Activated effector memory CD4-positive, alpha-beta T cell treated with Interleukin-2 at 50 U/mL for 16 hours (primary cell): ENCODE measurements around the gene PACSIN2.
"Not testable (repeated sequence)": the region's sequence is repeated elsewhere in the genome, so short reads cannot be mapped to it uniquely, and the experiment has no call there.

Experiments
- DNase-seq: peaks from one replicate; pipeline ENCODE4 v3.0.0-alpha.2; 2020

Gene PACSIN2, protein sequence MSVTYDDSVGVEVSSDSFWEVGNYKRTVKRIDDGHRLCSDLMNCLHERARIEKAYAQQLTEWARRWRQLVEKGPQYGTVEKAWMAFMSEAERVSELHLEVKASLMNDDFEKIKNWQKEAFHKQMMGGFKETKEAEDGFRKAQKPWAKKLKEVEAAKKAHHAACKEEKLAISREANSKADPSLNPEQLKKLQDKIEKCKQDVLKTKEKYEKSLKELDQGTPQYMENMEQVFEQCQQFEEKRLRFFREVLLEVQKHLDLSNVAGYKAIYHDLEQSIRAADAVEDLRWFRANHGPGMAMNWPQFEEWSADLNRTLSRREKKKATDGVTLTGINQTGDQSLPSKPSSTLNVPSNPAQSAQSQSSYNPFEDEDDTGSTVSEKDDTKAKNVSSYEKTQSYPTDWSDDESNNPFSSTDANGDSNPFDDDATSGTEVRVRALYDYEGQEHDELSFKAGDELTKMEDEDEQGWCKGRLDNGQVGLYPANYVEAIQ

DNA sequence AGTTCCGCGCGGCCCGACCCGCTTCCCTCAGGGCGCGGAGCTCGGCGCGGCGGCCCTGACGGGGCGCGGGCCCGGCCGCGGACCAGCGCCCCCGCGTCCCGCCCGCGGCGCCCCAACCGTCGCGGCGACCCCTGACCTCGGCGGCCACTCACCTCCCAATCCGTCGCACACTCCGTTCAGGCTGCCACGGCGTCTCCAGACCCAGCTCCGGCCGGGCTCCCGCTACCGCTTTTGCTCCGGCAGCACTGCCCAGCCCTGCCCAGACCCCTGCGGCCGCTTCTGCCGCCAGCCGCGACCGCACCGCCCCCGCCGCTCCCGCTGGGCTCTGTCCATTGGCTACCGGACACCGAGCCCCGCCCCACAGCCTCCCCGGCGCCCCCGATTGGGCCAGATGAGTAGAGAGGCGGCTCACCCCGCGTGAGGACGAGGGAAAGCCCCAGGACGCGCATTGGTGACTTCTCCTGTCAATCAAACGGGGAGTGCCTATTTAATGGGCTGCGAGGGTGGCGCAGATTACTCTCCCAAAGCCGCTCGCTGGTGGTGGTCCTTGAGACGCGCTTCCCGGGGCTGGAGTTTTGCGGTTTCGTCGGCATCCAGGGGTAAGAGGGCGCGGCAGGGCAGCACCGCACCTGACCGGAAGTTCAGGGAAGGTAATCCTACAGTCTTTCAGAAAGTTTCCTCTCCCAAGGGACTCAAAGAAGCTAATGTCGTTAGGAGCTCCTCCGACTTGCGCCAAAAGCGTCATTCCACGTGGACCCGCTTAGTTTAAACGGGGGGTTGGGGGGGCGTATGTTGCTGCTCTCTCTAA is at the start of gene PACSIN2:
Gene PACSIN2 (minus strand): TSS at position 281 of the 808 bp plus-strand sequence. CDS start 103,069 bp downstream, outside the sequence.
- DNase-seq: peak; percentile 98

DNA sequence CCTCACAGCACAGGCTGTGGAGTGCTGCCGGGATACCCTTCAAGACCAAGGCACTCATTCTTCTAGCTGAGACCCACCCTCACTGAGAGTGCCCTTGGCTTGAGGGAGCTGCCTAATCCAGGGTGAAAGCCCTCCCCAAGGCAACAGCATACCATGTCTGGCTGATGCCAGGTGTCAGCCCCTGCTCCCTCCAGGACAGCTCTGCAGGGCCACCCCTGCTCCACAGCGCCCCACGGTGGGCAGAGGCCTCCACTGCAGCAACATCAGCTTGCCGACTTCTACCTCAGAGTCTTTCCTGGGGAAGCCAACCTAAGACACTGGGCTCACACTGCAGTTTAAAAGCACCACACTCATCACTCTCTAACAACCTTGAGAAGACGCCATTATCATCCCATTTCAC is 45.2 kb upstream of the PACSIN2 start:
- DNase-seq: no peak

- DNase-seq: no peak
These were observed 42.7 kb upstream of the PACSIN2 start for GRCh38 chr22:43057641-43058040.

DNA sequence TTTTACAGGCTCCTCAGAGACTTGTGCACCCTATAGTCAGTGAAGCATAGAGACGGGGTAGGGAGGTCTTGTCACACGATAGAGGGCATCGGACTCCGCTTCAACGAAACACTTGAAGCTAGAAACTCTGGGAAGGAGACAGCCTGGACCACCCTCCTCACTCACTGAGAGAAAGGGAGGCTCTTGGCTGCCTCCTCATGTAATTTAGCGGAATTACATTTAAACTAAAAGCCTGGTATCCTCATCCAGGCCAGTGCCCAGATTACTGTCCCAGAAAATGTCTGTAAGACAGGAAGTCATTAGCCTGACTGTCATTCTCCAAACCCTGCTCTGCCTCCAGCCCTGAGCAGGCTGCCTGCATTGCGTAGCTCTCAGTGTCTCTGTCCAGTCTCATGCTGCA is 38.2 kb upstream of the PACSIN2 start:
- DNase-seq: no peak

DNA sequence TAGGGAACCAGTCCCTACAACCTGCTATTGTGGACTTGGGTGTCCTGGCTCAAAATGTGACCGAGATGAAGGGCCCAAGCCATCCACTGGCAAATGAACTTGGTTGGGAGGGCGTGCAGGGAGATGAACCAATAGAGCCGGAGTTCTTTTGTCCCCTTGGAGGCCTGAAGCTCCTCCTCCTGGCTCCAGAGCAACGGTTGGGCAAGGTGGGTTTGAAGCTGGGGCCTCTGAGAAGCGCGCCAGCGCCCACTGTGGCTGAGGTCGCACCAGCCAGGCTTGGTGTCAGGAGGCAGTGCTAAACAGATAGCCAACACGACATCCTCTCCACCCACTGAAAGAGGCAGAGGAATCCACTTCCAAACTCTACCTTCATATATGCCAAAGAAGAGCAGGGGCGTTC is 36.0 kb upstream of the PACSIN2 start:
- DNase-seq: no peak

DNA sequence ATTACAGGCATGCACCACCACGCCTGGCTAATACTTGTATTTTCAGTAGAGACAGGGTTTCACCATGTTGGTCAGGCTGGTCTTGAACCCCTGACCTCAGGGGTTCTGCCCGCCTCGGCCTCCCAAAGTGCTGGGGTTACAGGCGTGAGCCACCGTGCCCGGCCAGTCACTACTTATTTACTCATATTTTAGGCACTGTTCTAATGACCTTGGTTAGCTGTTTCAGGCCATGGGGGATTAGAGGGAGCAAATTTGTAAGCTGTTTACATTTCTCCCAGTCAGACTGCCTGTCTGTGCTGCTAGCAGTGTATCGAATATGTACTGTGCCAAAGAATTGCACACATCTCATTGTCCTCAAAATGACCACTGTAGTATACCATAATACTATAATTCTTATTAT is 32.7 kb upstream of the PACSIN2 start:
- DNase-seq: no peak

DNA sequence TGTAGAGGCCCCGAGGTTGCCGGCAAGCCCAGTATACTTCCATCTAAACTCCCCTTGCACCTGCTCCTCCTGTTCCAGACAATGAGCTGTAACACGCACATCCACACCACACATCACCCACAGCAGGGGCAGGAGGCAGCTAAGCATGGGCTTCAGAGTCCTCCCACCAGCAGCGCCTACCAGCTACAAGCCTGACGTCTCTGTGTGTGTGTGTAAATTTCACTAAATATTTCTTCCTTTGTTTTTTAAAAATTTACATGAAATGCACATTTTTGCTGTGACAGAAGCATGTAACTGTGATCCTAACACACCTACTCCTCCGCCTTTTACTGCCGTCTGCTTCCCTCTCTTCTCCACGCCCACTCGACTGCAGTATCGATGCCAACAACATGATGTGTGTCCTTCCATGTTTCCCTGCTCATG is 29.4 kb upstream of the PACSIN2 start:
- DNase-seq: no peak

DNA sequence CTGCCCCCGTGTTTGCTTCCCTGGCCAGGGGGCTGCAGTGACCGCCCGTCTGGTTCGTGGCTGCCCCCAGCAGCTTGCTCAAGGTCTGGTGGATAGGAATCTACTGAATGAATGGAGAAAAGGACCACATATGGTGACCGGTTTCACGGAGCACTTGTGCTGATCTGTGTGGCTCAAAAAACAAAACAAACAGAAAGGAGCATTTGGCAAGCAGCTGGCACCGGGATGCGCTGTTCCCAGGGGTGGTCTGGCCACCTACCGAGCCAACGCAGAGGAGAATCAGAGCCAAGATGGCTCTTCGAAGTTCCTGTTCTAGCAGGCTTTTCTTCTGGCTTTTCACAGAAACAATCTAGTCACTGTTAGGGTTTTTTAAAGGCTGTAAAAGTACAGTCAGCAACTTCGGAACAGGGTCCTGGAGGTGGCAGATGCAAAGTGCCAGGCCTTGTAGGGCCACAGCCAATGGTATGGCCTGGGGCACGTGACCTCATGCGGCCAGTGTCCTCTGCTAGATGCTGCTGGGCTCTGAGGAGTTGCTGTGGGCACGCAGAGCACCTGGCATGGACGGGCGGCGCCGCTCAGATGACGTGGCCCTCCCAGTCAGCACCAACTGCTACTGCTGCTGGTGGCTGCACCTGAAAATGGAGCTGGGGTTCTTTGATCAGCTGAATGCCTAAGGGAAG is 27.3 kb upstream of the PACSIN2 start:
- no peak for DNase-seq

GRCh38 chr22:43039800-43040199 is 24.9 kb upstream of the PACSIN2 start:
- no peak for DNase-seq

- DNase-seq: no peak
These were observed 23.4 kb upstream of the PACSIN2 start for GRCh38 chr22:43038325-43038724.

GRCh38 chr22:43036282-43036829 is 21.4 kb upstream of the PACSIN2 start:
- DNase-seq: no peak

GRCh38 chr22:43035250-43035649 is 20.3 kb upstream of the PACSIN2 start:
- DNase-seq: no peak

GRCh38 chr22:43031617-43032016 is 16.7 kb upstream of the PACSIN2 start:
- DNase-seq: no peak

GRCh38 chr22:43018615-43019014 is 3.7 kb upstream of the PACSIN2 start:
- DNase-seq: no peak

GRCh38 chr22:43017525-43018460 is 2.8 kb upstream of the PACSIN2 start:
- no peak for DNase-seq

- not testable (repeated sequence) for DNase-seq
These were observed 1.2 kb upstream of the PACSIN2 start for GRCh38 chr22:43016150-43016549.

DNA sequence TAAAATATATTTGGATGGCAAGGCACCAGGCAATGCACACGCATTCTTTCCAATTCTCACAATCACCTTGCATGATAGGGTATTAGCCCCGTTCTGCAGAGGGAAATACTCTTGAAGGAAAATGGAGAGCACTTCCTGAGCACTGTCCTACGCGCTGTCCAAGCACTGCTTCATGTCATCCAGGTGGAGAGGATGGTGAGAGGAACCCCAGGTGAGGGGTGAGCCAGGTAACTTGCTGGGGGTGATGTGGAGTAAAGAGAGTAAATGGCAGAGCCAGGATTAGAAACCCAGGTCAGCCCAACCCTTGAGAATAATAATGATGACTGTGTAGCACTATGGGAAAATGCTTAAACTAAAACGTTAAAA is 711 bp upstream of the PACSIN2 start:
- no peak for DNase-seq

DNA sequence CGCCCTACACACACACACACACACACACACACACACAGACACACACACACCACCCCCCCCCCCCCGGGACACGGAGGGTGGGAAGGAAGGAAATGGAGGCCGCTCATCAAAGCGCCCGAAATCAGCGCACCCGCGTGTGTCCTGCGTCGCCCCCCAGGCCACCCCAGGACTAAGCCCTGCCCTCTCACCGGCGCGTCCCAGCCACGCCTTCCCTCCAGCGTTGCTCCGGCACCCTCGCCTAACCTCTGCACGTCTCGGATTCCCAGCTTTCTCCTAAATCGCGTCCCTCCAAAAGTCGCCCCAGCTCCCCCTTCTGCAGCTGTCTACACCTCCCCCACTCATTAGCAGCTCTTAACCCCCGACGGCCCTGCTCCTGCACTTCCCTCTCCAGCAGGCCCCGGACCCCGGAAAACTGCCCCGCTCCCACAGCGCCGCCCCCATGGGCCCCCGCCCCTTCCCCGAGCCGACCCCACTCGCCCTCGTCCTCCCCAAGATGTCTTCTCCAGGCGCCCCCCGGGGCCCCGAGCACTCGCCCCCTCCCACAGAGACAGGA is 557 bp downstream of the PACSIN2 start:
- DNase-seq: peak; percentile 13

GRCh38 chr22:43013355-43014315 is 1.3 kb downstream of the PACSIN2 start:
- no peak for DNase-seq

- DNase-seq: no peak
These were observed 2.6 kb downstream of the PACSIN2 start for GRCh38 chr22:43012390-43012789.
